ENCODE data around the gene EIF4E1B. TPM values are rescaled to one million over a fixed set of nuclear protein-coding genes. Genes with fewer than 3 reads are reported as not detected.

The EIF4E1B gene
- total RNA-seq, 4 donors from 2014 or later = not detected

GRCh38 chr5:176646049-176646706, 15.7 kb downstream of the EIF4E1B start:
- TF ChIP-seq, protein P1, sequence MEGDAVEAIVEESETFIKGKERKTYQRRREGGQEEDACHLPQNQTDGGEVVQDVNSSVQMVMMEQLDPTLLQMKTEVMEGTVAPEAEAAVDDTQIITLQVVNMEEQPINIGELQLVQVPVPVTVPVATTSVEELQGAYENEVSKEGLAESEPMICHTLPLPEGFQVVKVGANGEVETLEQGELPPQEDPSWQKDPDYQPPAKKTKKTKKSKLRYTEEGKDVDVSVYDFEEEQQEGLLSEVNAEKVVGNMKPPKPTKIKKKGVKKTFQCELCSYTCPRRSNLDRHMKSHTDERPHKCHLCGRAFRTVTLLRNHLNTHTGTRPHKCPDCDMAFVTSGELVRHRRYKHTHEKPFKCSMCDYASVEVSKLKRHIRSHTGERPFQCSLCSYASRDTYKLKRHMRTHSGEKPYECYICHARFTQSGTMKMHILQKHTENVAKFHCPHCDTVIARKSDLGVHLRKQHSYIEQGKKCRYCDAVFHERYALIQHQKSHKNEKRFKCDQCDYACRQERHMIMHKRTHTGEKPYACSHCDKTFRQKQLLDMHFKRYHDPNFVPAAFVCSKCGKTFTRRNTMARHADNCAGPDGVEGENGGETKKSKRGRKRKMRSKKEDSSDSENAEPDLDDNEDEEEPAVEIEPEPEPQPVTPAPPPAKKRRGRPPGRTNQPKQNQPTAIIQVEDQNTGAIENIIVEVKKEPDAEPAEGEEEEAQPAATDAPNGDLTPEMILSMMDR (IDR thresholded peaks at IDR 0.05; ENCODE audit: low read depth) = no peak

DNA sequence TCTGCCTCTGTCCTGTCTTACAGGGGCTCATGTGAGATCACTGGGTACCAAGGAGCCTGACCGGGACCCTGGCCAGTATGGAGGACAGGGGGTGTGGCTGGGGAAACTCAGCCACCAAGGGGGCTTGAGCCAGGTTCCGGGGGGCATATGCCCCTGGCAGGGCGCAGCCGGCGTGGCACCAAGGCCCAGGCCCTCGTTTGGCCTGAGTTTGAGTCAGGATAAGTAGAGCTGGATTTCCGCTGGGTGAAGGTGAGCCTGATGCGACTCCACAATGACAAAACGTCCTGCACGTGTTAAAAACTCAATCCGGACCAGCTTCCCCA, 16.2 kb downstream of the EIF4E1B start:
- TF ChIP-seq, protein P1 (IDR thresholded peaks at IDR 0.05; ENCODE audit: low read depth) = no peak

DNA sequence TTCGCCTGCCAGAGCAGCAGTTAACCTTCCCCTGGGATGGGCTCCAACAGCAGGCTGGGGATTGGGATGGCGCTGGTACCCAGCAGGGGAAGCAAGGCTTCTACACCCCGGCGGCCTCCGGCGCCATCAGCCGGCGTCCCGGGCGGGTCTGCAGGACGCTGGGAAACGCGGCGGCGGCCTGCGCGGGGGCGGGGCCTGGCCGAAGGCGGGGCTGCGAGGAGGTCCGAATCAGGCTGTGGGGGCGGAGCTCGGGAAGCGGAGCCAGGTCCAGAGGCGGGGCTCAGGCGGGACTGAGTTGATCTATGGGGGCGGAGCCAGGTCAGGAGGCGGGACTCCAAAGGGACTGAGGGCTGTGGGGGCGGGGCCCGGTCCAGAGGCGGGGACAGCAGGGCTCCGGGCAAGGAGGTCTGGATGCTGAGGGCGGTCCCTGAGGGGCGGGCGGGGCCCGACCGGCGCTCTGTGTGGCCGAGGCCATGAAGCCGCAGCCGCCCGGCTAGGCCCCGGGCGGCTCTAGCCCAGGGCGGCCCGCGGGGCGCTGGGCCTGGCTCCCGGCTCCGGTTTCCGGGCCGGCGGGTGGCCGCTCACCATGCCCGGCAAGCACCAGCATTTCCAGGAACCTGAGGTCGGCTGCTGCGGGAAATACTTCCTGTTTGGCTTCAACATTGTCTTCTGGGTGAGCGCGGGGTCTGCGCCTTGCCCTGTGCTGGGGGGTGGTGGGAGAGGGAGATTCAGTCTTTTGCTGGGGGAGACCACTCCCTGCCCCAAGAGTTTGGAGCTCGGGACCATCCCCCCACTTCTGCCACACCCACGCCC, 16.8 kb downstream of the EIF4E1B start, which contains the start of gene TSPAN17:
Gene TSPAN17, plus strand, starts transcription at position 455 of the 813 bp plus-strand sequence. Its CDS starts 132 bp downstream, at position 587.
- TF ChIP-seq, protein P1 (IDR thresholded peaks at IDR 0.05; ENCODE audit: low read depth) = no peak

DNA sequence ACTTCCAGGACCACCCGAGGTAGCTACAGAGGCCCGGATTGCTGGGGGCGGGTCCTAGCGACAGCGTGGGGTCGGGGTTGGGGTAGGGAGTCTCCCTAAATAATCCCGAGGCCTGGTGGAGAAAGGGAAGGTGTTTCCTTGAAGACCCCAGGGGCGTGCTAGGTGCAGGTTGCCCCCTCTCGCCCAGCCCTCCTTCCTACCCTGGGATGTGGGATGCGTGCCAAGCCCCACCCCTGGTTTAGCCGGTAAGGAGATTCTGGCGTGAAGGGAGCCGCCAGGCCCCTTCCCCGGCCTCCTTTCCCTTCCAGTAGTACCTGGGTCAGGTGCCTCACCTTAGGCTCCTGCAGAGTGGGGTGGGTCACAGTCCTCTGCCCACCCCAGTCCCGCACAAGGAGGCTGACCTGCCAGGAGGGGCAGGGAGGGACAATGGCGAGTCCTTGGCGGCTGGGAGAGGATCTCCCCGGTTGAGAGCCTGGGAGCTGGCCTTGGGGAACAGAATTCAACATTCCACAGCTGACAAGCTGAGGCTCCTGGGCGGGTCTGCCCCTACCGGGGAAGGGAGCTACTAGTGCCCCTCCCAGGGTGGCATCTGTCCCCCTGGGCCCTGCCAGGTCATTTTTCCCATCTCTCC, 17.5 kb downstream of the EIF4E1B start:
- TF ChIP-seq, protein P1 (IDR thresholded peaks at IDR 0.05; ENCODE audit: low read depth) = no peak

- TF ChIP-seq, protein P1 (IDR thresholded peaks at IDR 0.05; ENCODE audit: low read depth) = no peak
These were observed 18.2 kb downstream of the EIF4E1B start for GRCh38 chr5:176648474-176649194.

DNA sequence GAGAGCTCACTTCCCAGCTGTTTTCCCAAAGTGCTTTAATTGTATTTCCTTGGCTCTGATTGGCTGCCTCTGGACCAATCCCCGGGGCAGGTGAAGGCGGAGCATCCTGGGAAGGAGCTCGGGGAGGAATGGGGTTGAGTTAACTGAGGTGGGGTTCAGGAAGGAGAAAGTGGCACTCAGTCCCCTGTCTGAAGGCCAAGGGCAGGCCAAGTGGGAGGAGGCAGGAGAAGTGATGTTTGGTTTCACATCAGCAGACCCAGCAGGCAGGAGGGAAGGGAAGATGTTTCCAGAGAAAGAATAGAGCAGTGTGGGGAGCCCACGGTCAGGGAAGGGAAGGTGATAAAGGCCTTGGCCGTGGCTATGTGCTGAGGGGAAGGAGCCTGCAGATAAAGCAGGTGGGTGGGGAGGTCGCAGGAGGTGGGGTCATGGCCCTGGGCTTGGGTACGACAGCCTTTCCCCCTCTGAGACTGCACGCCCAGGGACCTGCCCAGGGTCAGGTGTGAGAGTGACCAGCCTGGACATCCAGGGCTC, 19.9 kb downstream of the EIF4E1B start:
- TF ChIP-seq, protein P1 (IDR thresholded peaks at IDR 0.05; ENCODE audit: low read depth) = no peak
